Naive thymus-derived CD4-positive, alpha-beta T cell (primary cell): Measurements from ENCODE around the gene LRRC17. TPM values are rescaled to one million over a fixed set of nuclear protein-coding genes. Genes with fewer than 3 reads are reported as not detected.

Source experiments
- ATAC-seq: fragments of 150-1000 bp; cut with Tn5 transposase; 2 replicates; pipeline ENCODE4 v1.10.0; 2021; ENCODE audit warnings: mild to moderate bottlenecking, moderate library complexity
- CTCF ChIA-PET: fragments of 350-600 bp; sonication (Branson Sonifier 250); formaldehyde crosslinking; loops from one replicate; lab custom pipeline; 2021; ENCODE audit warnings: antibody characterized with exemption; lab: Charles Lee
- POLR2A ChIA-PET: fragments of 350-600 bp; sonication (Branson Sonifier 250); formaldehyde crosslinking; loops from one replicate; lab custom pipeline; 2021; ENCODE audit warnings: antibody characterized with exemption, inconsistent platforms; lab: Charles Lee
- DNase-seq, 9 donors: peaks; one replicate each; pipeline versions ENCODE4 v3.0.0 to v3.0.0-alpha.2; 2020 to 2022; ENCODE audit warnings: mixed read lengths in 1 of 9
- H3K27ac ChIP-seq: one replicate; pipeline ENCODE4 v1.7.0; 2013; ENCODE audit warnings: mild to moderate bottlenecking, low read depth, low read length, moderate library complexity
- H3K27me3 ChIP-seq, 2 donors: one replicate each; pipeline ENCODE4 v1.7.0; 2013; ENCODE audit warnings: low read length in 2 of 2, mild to moderate bottlenecking in 2 of 2, moderate library complexity in 2 of 2; ENCODE audit not compliant: control insufficient read depth in 2 of 2, insufficient read depth in 2 of 2
- H3K36me3 ChIP-seq, 3 experiments: 1 replicate in 2 of 3; 2 replicates in 1 of 3; pipeline ENCODE4 v1.7.0; 2013; ENCODE audit warnings: low read length in 3 of 3, mild to moderate bottlenecking in 3 of 3, moderate library complexity in 1 of 3; ENCODE audit not compliant: insufficient read depth in 3 of 3, control insufficient read depth in 2 of 3
- H3K4me1 ChIP-seq, 2 donors: one replicate each; pipeline ENCODE4 v1.7.0; 2013; ENCODE audit warnings: low read length in 2 of 2, mild to moderate bottlenecking in 2 of 2, moderate library complexity in 1 of 2; ENCODE audit not compliant: control insufficient read depth in 2 of 2, insufficient read depth in 2 of 2
- H3K4me3 ChIP-seq: 2 replicates; pipeline ENCODE4 v1.7.0; 2013; ENCODE audit warnings: mild to moderate bottlenecking, low read length
- H3K9me3 ChIP-seq, 3 experiments: 1 replicate in 2 of 3; 2 replicates in 1 of 3; pipeline ENCODE4 v1.7.0; 2013; ENCODE audit warnings: low read length in 3 of 3; ENCODE audit not compliant: control insufficient read depth in 2 of 3
- H3K27ac Mint-ChIP-seq, 9 donors: one replicate each; pipeline ENCODE4 v1.8.0; 2020 to 2022; ENCODE audit warnings: mixed read lengths in 9 of 9, mild to moderate bottlenecking in 8 of 9, moderate library complexity in 5 of 9, inconsistent platforms in 2 of 9
- H3K27me3 Mint-ChIP-seq, 5 donors: one replicate each; pipeline ENCODE4 v1.8.0; 2021 to 2022; ENCODE audit warnings: mixed read lengths in 5 of 5, mild to moderate bottlenecking in 1 of 5
- H3K36me3 Mint-ChIP-seq, 5 donors: one replicate each; pipeline ENCODE4 v1.8.0; 2020 to 2022; ENCODE audit warnings: mixed read lengths in 5 of 5, mild to moderate bottlenecking in 3 of 5, inconsistent platforms in 1 of 5
- H3K4me1 Mint-ChIP-seq, 7 donors: one replicate each; pipeline ENCODE4 v1.8.0; 2020 to 2022; ENCODE audit warnings: mixed read lengths in 7 of 7, mild to moderate bottlenecking in 3 of 7, inconsistent platforms in 1 of 7
- H3K4me3 Mint-ChIP-seq, 10 donors: one replicate each; pipeline ENCODE4 v1.8.0; 2020 to 2022; ENCODE audit warnings: mild to moderate bottlenecking in 10 of 10, mixed read lengths in 10 of 10, moderate library complexity in 6 of 10, inconsistent platforms in 2 of 10
- H3K9me3 Mint-ChIP-seq, 11 donors: one replicate each; pipeline ENCODE4 v1.8.0; 2020 to 2022; ENCODE audit warnings: mixed read lengths in 11 of 11, mild to moderate bottlenecking in 4 of 11, inconsistent platforms in 1 of 11, moderate library complexity in 1 of 11
- intact Hi-C, 2 donors: fragments of 100-400 bp; cut with micrococcal nuclease; formaldehyde crosslinking; loops; one replicate each; pipeline ENCODE4 v1.15.1; 2023
- polyA plus RNA-seq, 2 donors: library from polyadenylated mRNA; unstranded; fragments of 300-500 nt; fragmentation: Illumina TruSeq; gene quantifications; one replicate each; pipeline ENCODE4 v1.2.3, GENCODE V29; 2021
- total RNA-seq, 6 experiments: library from RNA in 5 of 6; stranded (reverse) in 5 of 6; gene quantifications; 1 replicate in 5 of 6; 2 replicates in 1 of 6; pipeline ENCODE4 v1.2.3 and lab custom pipeline; 2021 to 2026

The LRRC17 gene
- total and polyA plus RNA-seq, 7 experiments from 2014 or later: 0.20 to 1.1 (median 0.32) TPM; not detected in 1

DNA sequence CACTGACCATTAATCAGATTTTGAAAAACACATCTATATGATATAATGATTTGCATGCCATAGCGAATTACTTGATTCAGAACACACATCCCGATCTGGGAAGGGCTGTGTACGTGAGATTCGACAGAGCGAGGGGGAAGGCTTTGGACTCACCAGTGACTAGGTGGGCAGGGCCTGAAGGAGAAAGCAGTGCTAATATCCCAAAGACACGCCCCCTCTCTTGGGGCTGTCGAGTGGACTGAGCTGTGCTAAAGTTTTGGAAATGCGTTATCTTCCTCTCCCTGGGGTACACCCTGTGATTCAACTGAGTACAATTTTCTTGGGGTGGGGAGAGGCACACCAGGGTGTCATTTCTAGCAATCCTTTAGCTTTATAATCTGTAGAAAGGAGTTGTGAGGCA lies 1.8 kb downstream of the LRRC17 start:
- H3K4me3 Mint-ChIP-seq: no peak overlapping the region
- CTCF ChIA-PET: no interaction called here
- Histone ChIP-seq H3K36me3 (no peaks in the 10 kb centered on the region), H3K27me3 (no peaks in the 10 kb centered on the region), H3K4me3 (no peak overlapping the region), H3K27ac (no peak overlapping the region), H3K9me3 (no peaks in the 10 kb centered on the region), H3K4me1 (no peaks in the 10 kb centered on the region)
- no peak overlapping the region for H3K27ac Mint-ChIP-seq
- peaks cover 0 to 6% (median 0%) of the 10 kb centered on the region in 11 donors for H3K9me3 Mint-ChIP-seq
- H3K4me1 Mint-ChIP-seq: peaks cover 0 to 5% (median 0%) of the 10 kb centered on the region in 7 donors
- peaks cover 0 to 22% (median 13%) of the 10 kb centered on the region in 5 donors for H3K36me3 Mint-ChIP-seq
- POLR2A ChIA-PET: no interaction called here
- ATAC-seq: no peak
- intact Hi-C loops: no loop called here
- H3K27me3 Mint-ChIP-seq: peaks cover 0 to 9% (median 0%) of the 10 kb centered on the region in 5 donors
- no peak for DNase-seq

DNA sequence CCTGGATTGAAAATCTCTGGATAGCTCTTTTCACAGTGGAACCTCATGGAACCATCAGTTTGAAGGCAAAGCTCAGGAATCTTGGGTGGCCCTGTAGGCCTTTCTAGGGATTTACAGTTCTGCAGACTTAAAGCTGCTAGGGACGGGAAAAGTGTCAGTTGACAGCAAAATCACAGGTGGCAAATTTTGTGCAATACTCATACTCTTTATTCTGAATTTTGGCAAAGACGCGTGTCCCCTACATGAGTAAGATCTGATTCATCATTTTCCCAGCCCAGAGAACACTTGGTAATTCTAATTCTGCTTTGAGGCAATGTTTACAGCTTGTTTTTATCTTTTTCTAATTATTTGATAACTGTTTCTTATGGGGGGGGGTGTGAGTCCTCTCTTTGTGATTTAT lies 3.6 kb downstream of the LRRC17 start:
- POLR2A ChIA-PET: interaction anchor here (0.6 to 0.7 kb wide), 2 partner anchors 29 to 38 kb away, joined by 3 to 4 read pairs; no protein-coding TSS in a partner anchor
- no peaks in the 10 kb centered on the region for H3K9me3 ChIP-seq
- H3K4me3 ChIP-seq: no peak overlapping the region
- Mint-ChIP-seq H3K27me3 (peaks cover 0 to 4% (median 0%) of the 10 kb centered on the region in 5 donors), H3K4me3 (no peak overlapping the region), H3K9me3 (no peaks in the 10 kb centered on the region), H3K27ac (no peak overlapping the region), H3K4me1 (peaks cover 0 to 5% (median 0%) of the 10 kb centered on the region in 7 donors), H3K36me3 (peaks cover 0 to 10% (median 0%) of the 10 kb centered on the region in 5 donors)
- ATAC-seq (no peak), DNase-seq (no peak)
- CTCF ChIA-PET: no interaction called here
- no peak overlapping the region for H3K27ac ChIP-seq
- H3K36me3 ChIP-seq: no peaks in the 10 kb centered on the region
- no peaks in the 10 kb centered on the region for H3K27me3 ChIP-seq
- intact Hi-C loops: no loop called here
- no peaks in the 10 kb centered on the region for H3K4me1 ChIP-seq

GRCh38 chr7:102916881-102917280 lies 4.1 kb downstream of the LRRC17 start:
- Mint-ChIP-seq H3K9me3 (no peaks in the 10 kb centered on the region), H3K4me1 (peaks cover 0 to 5% (median 0%) of the 10 kb centered on the region in 7 donors), H3K27ac (no peak overlapping the region), H3K4me3 (no peak overlapping the region), H3K27me3 (peaks cover 0 to 4% (median 0%) of the 10 kb centered on the region in 5 donors), H3K36me3 (peaks cover 0 to 8% (median 0%) of the 10 kb centered on the region in 5 donors)
- intact Hi-C loops: no loop called here
- CTCF ChIA-PET: no interaction called here
- ATAC-seq (no peak), DNase-seq (no peak)
- no peaks in the 10 kb centered on the region for H3K9me3 ChIP-seq
- no peak overlapping the region for H3K4me3 ChIP-seq
- H3K27ac ChIP-seq: no peak overlapping the region
- H3K36me3 ChIP-seq: no peaks in the 10 kb centered on the region
- POLR2A ChIA-PET: interaction anchor here (0.7 kb wide), 1 partner anchor 37 kb away, joined by 4 read pairs; no protein-coding TSS in a partner anchor
- no peaks in the 10 kb centered on the region for H3K27me3 ChIP-seq
- H3K4me1 ChIP-seq: no peaks in the 10 kb centered on the region

GRCh38 chr7:102917436-102918353 lies 4.9 kb downstream of the LRRC17 start:
- Histone ChIP-seq H3K27ac (no peak overlapping the region), H3K27me3 (no peaks in the 10 kb centered on the region), H3K4me3 (no peak overlapping the region), H3K36me3 (no peaks in the 10 kb centered on the region), H3K4me1 (no peaks in the 10 kb centered on the region), H3K9me3 (no peaks in the 10 kb centered on the region)
- no peak for ATAC-seq
- peaks cover 0 to 3% (median 0%) of the 10 kb centered on the region in 5 donors for H3K36me3 Mint-ChIP-seq
- POLR2A ChIA-PET: no interaction called here
- H3K4me1 Mint-ChIP-seq: peaks cover 0 to 4% (median 0%) of the 10 kb centered on the region in 7 donors
- CTCF ChIA-PET: no interaction called here
- H3K27ac Mint-ChIP-seq: no peak overlapping the region
- no peak for DNase-seq
- no peaks in the 10 kb centered on the region for H3K27me3 Mint-ChIP-seq
- intact Hi-C loops: no loop called here
- H3K4me3 Mint-ChIP-seq: no peak overlapping the region
- no peaks in the 10 kb centered on the region for H3K9me3 Mint-ChIP-seq

- Histone ChIP-seq H3K4me1 (no peaks in the 10 kb centered on the region), H3K36me3 (no peaks in the 10 kb centered on the region), H3K27me3 (no peaks in the 10 kb centered on the region), H3K27ac (no peak overlapping the region), H3K9me3 (no peaks in the 10 kb centered on the region), H3K4me3 (no peak overlapping the region)
- CTCF ChIA-PET: no interaction called here
- DNase-seq: no peak
- Mint-ChIP-seq H3K9me3 (no peaks in the 10 kb centered on the region), H3K27me3 (no peaks in the 10 kb centered on the region), H3K4me3 (no peak overlapping the region), H3K27ac (no peak overlapping the region), H3K36me3 (peaks cover 0 to 3% (median 0%) of the 10 kb centered on the region in 5 donors), H3K4me1 (no peaks in the 10 kb centered on the region)
- intact Hi-C loops: no loop called here
- POLR2A ChIA-PET: no interaction called here
- no peak for ATAC-seq
These were observed 6.0 kb downstream of the LRRC17 start for GRCh38 chr7:102918845-102919244.

DNA sequence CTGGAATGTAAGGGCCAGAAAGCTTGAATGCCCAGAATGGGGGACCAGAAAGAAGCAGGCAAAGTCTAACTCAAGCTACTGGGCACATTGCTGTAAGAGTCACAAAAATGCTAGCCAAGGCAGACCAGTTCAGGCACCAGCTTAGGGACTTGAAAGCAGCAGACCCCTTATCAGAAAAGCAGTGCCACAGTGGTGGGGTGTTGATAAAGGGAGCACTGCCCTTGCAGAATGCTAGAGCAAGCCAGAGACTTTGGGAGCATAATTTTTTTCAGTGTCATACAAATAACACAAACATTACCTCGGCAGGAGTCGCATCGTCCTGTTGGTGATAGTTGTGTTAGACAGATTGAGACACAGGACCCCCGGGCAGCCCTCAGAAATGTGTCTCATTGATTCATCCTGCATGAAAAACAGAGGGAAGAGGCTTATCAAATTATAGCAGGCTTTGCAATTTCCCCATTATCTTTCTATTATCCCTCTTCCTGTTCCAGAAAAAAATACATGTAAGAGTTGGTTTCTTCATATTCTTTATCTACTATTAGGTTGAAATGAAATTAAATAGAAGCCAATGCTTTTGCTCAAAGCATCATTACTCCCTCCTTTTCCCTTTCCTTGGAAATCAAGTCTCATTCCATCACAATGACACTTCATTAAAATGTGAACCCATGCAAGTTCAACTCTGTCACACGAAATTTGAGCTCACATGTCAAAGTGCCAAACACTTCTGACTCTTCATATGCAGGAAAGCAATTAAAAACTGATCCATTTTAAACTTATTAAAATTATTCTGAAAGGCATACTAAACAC lies 13.4 kb downstream of the LRRC17 start:
- H3K36me3 Mint-ChIP-seq: no peaks in the 10 kb centered on the region
- H3K4me3 Mint-ChIP-seq: no peak overlapping the region
- DNase-seq (no peak), ATAC-seq (no peak)
- H3K4me1 Mint-ChIP-seq: no peaks in the 10 kb centered on the region
- H3K27ac Mint-ChIP-seq: no peak overlapping the region
- no peaks in the 10 kb centered on the region for H3K9me3 ChIP-seq
- POLR2A ChIA-PET: no interaction called here
- no peaks in the 10 kb centered on the region for H3K4me1 ChIP-seq
- no peaks in the 10 kb centered on the region for H3K27me3 ChIP-seq
- CTCF ChIA-PET: no interaction called here
- H3K4me3 ChIP-seq: no peak overlapping the region
- intact Hi-C loops: no loop called here
- H3K27ac ChIP-seq: no peak overlapping the region
- no peaks in the 10 kb centered on the region for H3K36me3 ChIP-seq
- H3K27me3 Mint-ChIP-seq: peaks cover 0 to 4% (median 0%) of the 10 kb centered on the region in 5 donors
- H3K9me3 Mint-ChIP-seq: no peaks in the 10 kb centered on the region
